GF-D8 (cell line): Measurements from ENCODE around the gene MED13.
"Not testable (repeated sequence)": the region's sequence is repeated elsewhere in the genome, so short reads cannot be mapped to it uniquely, and the experiment has no call there.

ENCODE experiments used
- DNase-seq: peaks from one replicate; lab custom pipeline; 2025; lab: John Stamatoyannopoulos, UW

MED13 gene

GRCh38 chr17:61997664-61998063, 67.4 kb downstream of the MED13 start:
- DNase-seq = no peak

GRCh38 chr17:61996916-61997605, 68.0 kb downstream of the MED13 start:
- no peak for DNase-seq

GRCh38 chr17:61989509-61989908, 75.6 kb downstream of the MED13 start:
- DNase-seq = no peak

DNA sequence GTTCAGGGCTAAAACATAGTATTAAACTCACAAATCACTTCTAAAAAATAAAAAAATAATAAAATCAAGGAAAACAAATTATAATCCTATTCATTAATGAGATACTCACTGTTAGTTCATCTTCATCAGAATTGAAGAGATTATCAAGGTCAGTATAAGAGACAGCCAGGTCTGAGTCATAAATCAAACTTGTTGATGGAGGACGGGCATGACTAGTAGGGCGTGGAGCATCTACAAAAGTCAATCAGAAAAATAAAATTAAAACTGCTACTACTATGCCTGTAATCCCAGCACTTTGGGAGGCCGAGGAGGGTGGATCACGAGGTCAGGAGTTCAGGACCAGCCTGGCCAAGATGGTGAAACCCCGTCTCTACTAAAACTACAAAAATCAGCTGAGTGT, 78.2 kb downstream of the MED13 start:
- DNase-seq = no peak

DNA sequence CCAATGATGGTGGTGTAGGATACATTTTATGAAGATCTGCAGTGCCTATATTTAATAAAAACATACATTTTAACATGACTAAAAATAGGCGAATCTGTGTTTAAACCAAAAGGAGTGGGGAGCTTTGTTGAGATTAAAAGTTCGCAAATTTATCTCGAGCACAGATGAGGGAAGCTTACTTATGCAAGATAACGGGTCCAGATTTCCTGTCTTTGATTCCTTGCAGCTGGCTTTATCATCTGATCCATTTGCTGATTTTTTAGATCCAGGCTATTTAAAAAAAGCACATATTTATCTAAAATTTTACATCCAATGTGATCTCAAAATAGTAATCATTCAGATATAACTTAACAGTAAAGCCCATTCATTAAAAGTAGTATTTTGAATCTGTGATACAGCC, 80.3 kb downstream of the MED13 start:
- no peak for DNase-seq

DNA sequence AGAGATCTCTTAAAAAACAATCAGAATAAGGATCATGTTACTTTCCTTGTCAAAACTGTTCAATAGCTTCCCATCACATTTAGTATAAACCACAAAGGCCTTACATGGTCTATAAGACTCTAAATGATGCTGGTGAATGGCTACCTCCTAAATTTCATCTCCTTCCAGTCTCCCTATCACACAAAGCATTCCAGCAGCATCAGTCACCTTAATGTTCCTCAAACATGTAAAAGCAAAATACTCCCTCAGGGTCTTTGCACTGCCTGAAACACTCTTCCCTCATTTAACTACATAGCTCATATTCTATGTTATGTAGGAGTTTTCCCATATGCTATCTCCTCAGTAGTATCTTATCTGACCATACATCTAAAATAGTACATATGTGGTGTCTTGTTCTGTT, 83.8 kb downstream of the MED13 start:
- no peak for DNase-seq

DNA sequence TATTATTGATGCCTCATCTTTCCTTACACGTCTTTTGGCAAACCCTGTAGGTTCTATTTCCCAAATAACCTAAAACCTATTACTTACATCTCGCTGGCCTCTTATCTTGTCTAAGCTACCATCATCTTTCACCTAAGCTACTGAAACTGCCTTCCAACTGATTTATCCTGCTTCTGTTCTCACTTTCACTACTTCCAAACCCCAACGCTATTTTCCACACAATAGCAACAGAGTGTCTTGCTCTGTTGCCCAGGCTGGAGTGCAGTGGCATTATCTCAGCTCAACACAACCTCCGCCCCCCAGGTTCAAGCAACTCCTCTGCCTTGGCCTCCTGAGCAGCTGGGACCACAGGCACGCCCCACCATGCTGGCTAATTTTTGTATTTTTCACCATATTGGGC, 84.5 kb downstream of the MED13 start:
- no peak for DNase-seq

GRCh38 chr17:61974115-61974514, 91.0 kb downstream of the MED13 start:
- no peak for DNase-seq

DNA sequence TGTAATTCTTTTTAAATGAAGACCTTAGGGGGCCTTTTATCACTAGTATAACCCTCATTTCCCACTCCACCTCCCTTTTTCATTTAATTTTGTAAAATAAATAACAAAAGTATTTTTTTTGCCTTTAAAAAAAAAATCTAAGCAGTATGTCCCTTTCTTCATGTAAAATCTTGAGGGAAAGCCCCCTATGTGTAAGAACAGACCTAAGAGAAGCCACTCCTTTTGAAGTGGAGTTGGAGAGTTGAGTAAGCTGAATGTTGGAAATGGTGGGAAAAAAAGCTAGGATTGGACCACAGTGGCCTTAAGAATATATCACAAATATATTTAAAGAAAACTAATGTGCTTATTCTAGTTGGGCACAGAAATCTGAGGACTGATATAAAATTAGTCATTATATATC, 92.8 kb downstream of the MED13 start:
- no peak for DNase-seq

GRCh38 chr17:61970030-61970429, 95.0 kb downstream of the MED13 start:
- DNase-seq = peak; percentile 59

DNA sequence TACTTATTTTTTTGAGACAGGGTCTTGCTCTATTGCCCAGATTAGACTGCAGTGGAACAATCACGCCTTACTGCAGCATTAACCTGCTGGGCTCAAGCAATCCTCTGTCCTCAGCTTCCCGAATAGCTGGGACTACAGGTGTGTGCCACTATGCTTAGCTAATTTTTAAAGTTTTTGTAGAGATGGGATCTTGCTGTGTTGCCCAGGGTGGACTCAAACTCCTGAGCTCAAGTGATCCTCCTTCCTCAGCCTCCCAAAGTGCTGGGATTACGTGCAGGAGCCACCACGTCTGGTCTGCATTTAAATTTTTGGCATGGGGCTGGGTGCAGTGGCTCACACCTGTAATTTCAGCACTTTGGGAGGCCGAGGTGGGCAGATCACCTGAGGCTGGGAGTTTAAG, 96.3 kb downstream of the MED13 start:
- DNase-seq = no peak

GRCh38 chr17:61967729-61968128, 97.3 kb downstream of the MED13 start:
- no peak for DNase-seq

DNA sequence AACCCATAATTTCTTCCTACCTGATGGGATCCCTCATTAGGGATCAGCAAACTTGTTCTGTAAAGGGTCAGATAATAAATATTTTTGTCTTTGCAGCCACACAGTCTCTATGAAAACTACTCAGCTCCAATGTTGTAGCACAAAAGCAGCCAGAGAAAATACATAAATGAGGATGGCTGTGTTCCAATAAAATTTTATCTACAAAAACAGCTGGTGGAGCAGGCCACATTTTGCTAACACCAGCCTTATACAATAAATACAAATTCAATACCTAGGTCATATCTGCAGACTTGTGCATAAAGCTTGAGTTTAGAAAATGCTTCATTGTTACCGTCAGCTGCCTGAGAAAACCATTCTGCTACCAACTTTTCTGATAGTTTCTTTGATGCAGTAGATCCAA, 98.9 kb downstream of the MED13 start:
- DNase-seq = no peak

DNA sequence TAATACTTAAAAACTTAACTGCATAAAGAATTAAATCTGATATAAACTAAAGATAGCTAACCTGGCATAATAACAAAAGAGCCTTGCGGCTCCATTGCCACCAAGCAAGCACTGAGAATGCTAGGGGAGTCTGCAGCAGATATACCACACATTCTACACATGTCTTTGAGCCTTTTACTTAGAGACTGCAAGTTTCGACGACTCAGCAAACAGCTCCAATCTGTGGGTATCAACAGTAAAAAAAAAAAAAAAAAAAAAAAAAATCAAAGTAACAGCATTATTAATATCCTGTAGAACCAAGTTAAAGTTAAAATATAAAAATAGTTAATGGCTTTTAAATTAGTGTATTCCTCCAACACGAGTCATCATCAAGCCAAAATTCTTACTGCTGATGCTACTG, 109.5 kb downstream of the MED13 start:
- no peak for DNase-seq

- DNase-seq = no peak
Observed at GRCh38 chr17:61947367-61948078, 117.6 kb downstream of the MED13 start.

DNA sequence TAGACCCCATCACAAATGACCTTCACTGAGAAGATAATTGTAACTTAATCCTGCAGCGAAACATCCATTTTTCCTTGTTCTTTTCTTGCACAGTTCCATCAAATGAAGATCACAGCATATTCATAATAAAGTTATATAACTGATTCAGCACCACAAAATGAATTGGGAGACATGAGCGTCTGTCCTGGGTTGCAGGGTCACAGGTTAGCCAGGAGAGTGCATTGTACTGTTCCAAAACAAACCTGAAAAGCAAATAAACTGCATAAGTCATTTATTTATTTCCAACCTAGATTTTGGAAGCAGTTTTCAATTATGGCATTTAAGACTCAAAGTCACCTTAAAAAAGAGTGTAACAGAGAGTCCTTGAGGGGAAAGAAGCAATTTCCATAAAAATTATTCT, 118.7 kb downstream of the MED13 start:
- no peak for DNase-seq

GRCh38 chr17:61943117-61943516, 122.0 kb downstream of the MED13 start:
- no peak for DNase-seq

- DNase-seq = no peak
Observed at GRCh38 chr17:61942085-61942484, 123.0 kb downstream of the MED13 start.

- DNase-seq = no peak
Observed at GRCh38 chr17:61928101-61928436, 137.0 kb downstream of the MED13 start.

GRCh38 chr17:61927208-61928100, 137.6 kb downstream of the MED13 start, which contains the start of gene INTS2:
Gene INTS2, minus strand, starts transcription at chr17:61927982. Its CDS starts 1,338 bp downstream, at chr17:61926644.
- peak; percentile 79 for DNase-seq

DNA sequence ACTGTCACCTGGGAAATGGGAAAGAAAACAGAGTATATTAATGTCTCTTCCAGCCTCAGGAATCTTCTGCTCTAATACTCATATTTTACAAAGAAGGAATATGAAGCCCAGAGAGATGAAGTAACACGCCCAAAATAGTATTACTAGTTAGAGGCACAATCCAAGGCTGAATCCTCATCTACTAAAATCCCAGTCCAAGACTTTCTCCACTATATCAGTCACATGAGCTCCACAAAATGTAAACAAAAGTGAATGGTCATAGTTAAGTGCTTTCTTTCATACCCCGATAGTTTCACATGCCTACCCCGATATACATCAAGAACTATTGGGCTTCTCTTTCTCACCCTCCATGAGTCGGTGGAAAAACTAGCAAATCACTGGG, 138.3 kb downstream of the MED13 start:
- DNase-seq = no peak

DNA sequence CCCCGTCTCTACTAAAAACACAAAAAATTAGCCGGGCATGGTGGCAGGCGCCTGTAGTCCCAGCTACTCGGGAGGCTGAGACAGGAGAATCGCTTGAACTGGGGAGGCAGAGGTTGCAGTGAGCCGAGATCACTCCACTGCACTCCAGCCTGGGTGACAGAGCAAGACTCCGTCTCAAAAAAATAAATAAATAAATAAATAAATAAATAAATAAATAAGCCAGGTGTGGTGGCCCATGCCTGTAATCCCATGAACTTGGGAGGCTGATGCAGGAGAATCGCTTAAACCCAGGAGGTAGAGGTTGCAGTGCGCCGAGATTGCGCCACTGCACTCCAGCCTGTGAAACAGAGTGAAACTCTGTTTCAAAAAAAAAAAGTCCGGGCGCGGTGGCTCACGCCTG, 149.9 kb downstream of the MED13 start:
- not testable (repeated sequence) for DNase-seq
